HEK293 (cell line): ENCODE measurements around the gene S1PR2.

Experiments used
- BCL11B ChIP-seq: fragments of 450-650 bp; formaldehyde crosslinking; IDR thresholded peaks from 2 replicates; pipeline ENCODE4 v1.5.1; 2016; ENCODE audit warnings: low read depth, missing biosample characterization, missing genetic modification characterization
- GLIS1 ChIP-seq: fragments of 450-650 bp; formaldehyde crosslinking; IDR thresholded peaks from 2 replicates; pipeline ENCODE4 v1.5.1; 2016; ENCODE audit warnings: missing biosample characterization, missing genetic modification characterization
- KLF1 ChIP-seq: fragments of 450-650 bp; formaldehyde crosslinking; IDR thresholded peaks from 2 replicates; pipeline ENCODE4 v1.5.1; 2016; ENCODE audit warnings: missing biosample characterization, missing genetic modification characterization
- OSR2 ChIP-seq: fragments of 450-650 bp; formaldehyde crosslinking; IDR thresholded peaks from 2 replicates; pipeline ENCODE4 v1.5.1; 2016; ENCODE audit warnings: missing biosample characterization, missing genetic modification characterization
- OVOL3 ChIP-seq: fragments of 450-650 bp; formaldehyde crosslinking; IDR thresholded peaks from 2 replicates; pipeline ENCODE4 v1.5.1; 2016; ENCODE audit warnings: missing biosample characterization, missing genetic modification characterization
- SETDB1 ChIP-seq: IDR thresholded peaks from one replicate; pipeline ENCODE4 v1.6.1; 2017; ENCODE audit warnings: mild to moderate bottlenecking, low read length, moderate library complexity, mixed read lengths; ENCODE audit not compliant: insufficient read length
- TRIM28 ChIP-seq: IDR thresholded peaks from 2 replicates; pipeline ENCODE4 v1.6.1; 2011; ENCODE audit warnings: low read length, control low read depth, borderline replicate concordance
- ZBTB26 ChIP-seq: fragments of 450-650 bp; formaldehyde crosslinking; optimal IDR thresholded peaks from 2 replicates; pipeline ENCODE3; 2016; ENCODE audit warnings: missing biosample characterization, mild to moderate bottlenecking, missing genetic modification characterization
- ZBTB49 ChIP-seq: fragments of 450-650 bp; formaldehyde crosslinking; IDR thresholded peaks from 2 replicates; pipeline ENCODE4 v1.5.1; 2016; ENCODE audit warnings: missing biosample characterization, missing genetic modification characterization, low read depth
- ZBTB7A ChIP-seq: fragments of 450-650 bp; formaldehyde crosslinking; IDR thresholded peaks from 2 replicates; pipeline ENCODE4 v1.5.1; 2016; ENCODE audit warnings: low read depth, missing biosample characterization, missing genetic modification characterization
- ZFP3 ChIP-seq: fragments of 450-650 bp; formaldehyde crosslinking; IDR thresholded peaks from 2 replicates; pipeline ENCODE4 v1.5.1; 2016; ENCODE audit warnings: low read depth, missing biosample characterization, missing genetic modification characterization
- ZNF138 ChIP-seq: fragments of 450-650 bp; formaldehyde crosslinking; IDR thresholded peaks from 2 replicates; pipeline ENCODE4 v1.5.1; 2016; ENCODE audit warnings: missing biosample characterization, missing genetic modification characterization, borderline replicate concordance
- ZNF184 ChIP-seq: fragments of 450-650 bp; IDR thresholded peaks from 2 replicates; pipeline ENCODE4 v1.5.1; 2018; ENCODE audit warnings: missing biosample characterization, mild to moderate bottlenecking, missing genetic modification characterization
- ZNF280C ChIP-seq: fragments of 450-650 bp; formaldehyde crosslinking; IDR thresholded peaks from 2 replicates; pipeline ENCODE4 v1.5.1; 2016; ENCODE audit warnings: missing biosample characterization, missing genetic modification characterization
- ZNF280D ChIP-seq: fragments of 450-650 bp; formaldehyde crosslinking; IDR thresholded peaks from 2 replicates; pipeline ENCODE4 v1.5.1; 2016; ENCODE audit warnings: missing biosample characterization, missing genetic modification characterization
- ZNF341 ChIP-seq: fragments of 450-650 bp; formaldehyde crosslinking; IDR thresholded peaks from 2 replicates; pipeline ENCODE4; 2016; ENCODE audit warnings: low read depth, missing biosample characterization, missing genetic modification characterization
- ZNF354C ChIP-seq: fragments of 450-650 bp; formaldehyde crosslinking; IDR thresholded peaks from 2 replicates; pipeline ENCODE4 v1.5.1; 2016; ENCODE audit warnings: missing biosample characterization, missing genetic modification characterization, low read depth, borderline replicate concordance
- ZNF416 ChIP-seq: fragments of 450-650 bp; formaldehyde crosslinking; IDR thresholded peaks from 2 replicates; pipeline ENCODE4 v1.5.1; 2016; ENCODE audit warnings: missing biosample characterization, missing genetic modification characterization
- ZNF488 ChIP-seq: fragments of 450-650 bp; formaldehyde crosslinking; IDR thresholded peaks from 2 replicates; pipeline ENCODE4 v1.5.1; 2016; ENCODE audit warnings: missing biosample characterization, missing genetic modification characterization
- ZNF510 ChIP-seq: fragments of 450-650 bp; formaldehyde crosslinking; IDR thresholded peaks from 2 replicates; pipeline ENCODE4 v1.5.1; 2018; ENCODE audit warnings: mild to moderate bottlenecking, missing genetic modification characterization, missing biosample characterization; ENCODE audit not compliant: insufficient replicate concordance
- ZNF529 ChIP-seq: fragments of 450-650 bp; formaldehyde crosslinking; IDR thresholded peaks from 2 replicates; pipeline ENCODE4 v1.5.1; 2017; ENCODE audit warnings: missing genetic modification characterization, missing biosample characterization; ENCODE audit not compliant: insufficient replicate concordance
- ZNF777 ChIP-seq: fragments of 450-650 bp; formaldehyde crosslinking; IDR thresholded peaks from 2 replicates; pipeline ENCODE4 v1.5.1; 2017; ENCODE audit warnings: missing biosample characterization, missing genetic modification characterization, borderline replicate concordance
- ZNF791 ChIP-seq: fragments of 450-650 bp; formaldehyde crosslinking; IDR thresholded peaks from 2 replicates; pipeline ENCODE4 v1.5.1; 2016; ENCODE audit warnings: missing biosample characterization, missing genetic modification characterization
- ZSCAN18 ChIP-seq: fragments of 450-650 bp; formaldehyde crosslinking; IDR thresholded peaks from 2 replicates; pipeline ENCODE4 v1.5.1; 2016; ENCODE audit warnings: missing biosample characterization, missing genetic modification characterization

Gene S1PR2

GRCh38 chr19:10251792-10252694 lies 20.9 kb upstream of the S1PR2 start, which contains the start of gene MRPL4 (continued):
- TF ChIP-seq ZBTB26 (tag by site-specific recombination) (peak; percentile 89), ZBTB7A (tag by site-specific recombination) (peak; percentile 81; the same call in 1 of the 2 replicates), ZNF280D (tag by site-specific recombination) (no peak), ZNF510 (tag by site-specific recombination) (no peak), ZNF791 (tag by site-specific recombination) (no peak), OSR2 (tag by site-specific recombination) (peak; percentile 63), ZFP3 (tag by site-specific recombination) (no peak), ZNF488 (tag by site-specific recombination) (peak; percentile 27; the same call in 1 of the 2 replicates), ZNF280C (tag by site-specific recombination) (no peak), KLF1 (peak; percentile 76), ZBTB49 (tag by site-specific recombination) (no peak), ZNF184 (tag by site-specific recombination) (no peak; the same call in 1 of the 2 replicates), SETDB1 (no peak), GLIS1 (tag by site-specific recombination) (peak; percentile 100), TRIM28 (no peak), ZNF341 (tag by site-specific recombination) (no peak), ZNF354C (tag by site-specific recombination) (no peak), ZSCAN18 (tag by site-specific recombination) (peak; percentile 84; the same call in 1 of the 2 replicates), ZNF777 (tag by site-specific recombination) (no peak), OVOL3 (tag by site-specific recombination) (peak; percentile 84), ZNF529 (tag by site-specific recombination) (no peak), ZNF138 (no peak), ZNF416 (tag by site-specific recombination) (no peak), BCL11B (tag by site-specific recombination) (peak; percentile 99)
